HepG2 (cell line): ENCODE data around the gene BIN1.

Experiments
- ATF6 ChIP-seq: sonication (generic); formaldehyde crosslinking; conservative IDR thresholded peaks from 2 replicates; pipeline ENCODE4 v1.4.0; 2020; ENCODE audit warnings: missing genetic modification reagents
- BRD4 ChIP-seq: sonication (generic); formaldehyde crosslinking; IDR thresholded peaks from 2 replicates; pipeline ENCODE4 v1.4.0; 2020; ENCODE audit warnings: missing genetic modification reagents
- ELF1 ChIP-seq: sonication (generic); formaldehyde crosslinking; IDR thresholded peaks from 2 replicates; pipeline ENCODE4 v1.4.0; 2020; ENCODE audit warnings: missing genetic modification reagents
- KDM1A ChIP-seq: IDR thresholded peaks from 2 replicates; pipeline ENCODE4 v1.6.1; 2016; ENCODE audit warnings: missing compliant biosample characterization
- MTA3 ChIP-seq: sonication (generic); formaldehyde crosslinking; IDR thresholded peaks from 2 replicates; pipeline ENCODE4 v1.4.0; 2020; ENCODE audit warnings: missing genetic modification reagents
- RAD21 ChIP-seq: fragments of 450-650 bp; formaldehyde crosslinking; IDR thresholded peaks from 2 replicates; pipeline ENCODE4 v1.5.0; 2020; ENCODE audit warnings: mild to moderate bottlenecking
- TAF1 ChIP-seq: sonication (generic); formaldehyde crosslinking; IDR thresholded peaks from 2 replicates; pipeline ENCODE4 v1.4.0; 2020; ENCODE audit warnings: missing genetic modification reagents
- ZNF24 ChIP-seq: fragments of 450-650 bp; IDR thresholded peaks from 2 replicates; pipeline ENCODE4 v1.6.1; 2017; ENCODE audit warnings: antibody characterized with exemption, mild to moderate bottlenecking
- ZNF839 ChIP-seq: sonication (generic); formaldehyde crosslinking; IDR thresholded peaks from 2 replicates; pipeline ENCODE4 v1.4.0; 2020; ENCODE audit warnings: missing genetic modification reagents, mild to moderate bottlenecking, borderline replicate concordance
- ZZZ3 ChIP-seq: sonication (generic); formaldehyde crosslinking; IDR thresholded peaks from 2 replicates; pipeline ENCODE4 v1.4.0; 2020; ENCODE audit warnings: missing genetic modification reagents, mild to moderate bottlenecking, borderline replicate concordance

GRCh38 chr2:127104881-127105655 is 1.9 kb downstream of the BIN1 start:
- TF ChIP-seq ATF6 (CRISPR knock-in tag) (no peak), ZNF24 (no peak), ZZZ3 (CRISPR knock-in tag) (no peak), BRD4 (CRISPR knock-in tag) (no peak), KDM1A (no peak), RAD21 (CRISPR knock-in tag) (no peak), TAF1 (no peak), ELF1 (CRISPR knock-in tag) (no peak), ZNF839 (CRISPR knock-in tag) (no peak), MTA3 (CRISPR knock-in tag) (no peak)
